ENCODE data around the gene P2RY6.
A peak's percentile ranks its signal among the peaks of the same experiment; 100 is the strongest.

The P2RY6 gene

DNA sequence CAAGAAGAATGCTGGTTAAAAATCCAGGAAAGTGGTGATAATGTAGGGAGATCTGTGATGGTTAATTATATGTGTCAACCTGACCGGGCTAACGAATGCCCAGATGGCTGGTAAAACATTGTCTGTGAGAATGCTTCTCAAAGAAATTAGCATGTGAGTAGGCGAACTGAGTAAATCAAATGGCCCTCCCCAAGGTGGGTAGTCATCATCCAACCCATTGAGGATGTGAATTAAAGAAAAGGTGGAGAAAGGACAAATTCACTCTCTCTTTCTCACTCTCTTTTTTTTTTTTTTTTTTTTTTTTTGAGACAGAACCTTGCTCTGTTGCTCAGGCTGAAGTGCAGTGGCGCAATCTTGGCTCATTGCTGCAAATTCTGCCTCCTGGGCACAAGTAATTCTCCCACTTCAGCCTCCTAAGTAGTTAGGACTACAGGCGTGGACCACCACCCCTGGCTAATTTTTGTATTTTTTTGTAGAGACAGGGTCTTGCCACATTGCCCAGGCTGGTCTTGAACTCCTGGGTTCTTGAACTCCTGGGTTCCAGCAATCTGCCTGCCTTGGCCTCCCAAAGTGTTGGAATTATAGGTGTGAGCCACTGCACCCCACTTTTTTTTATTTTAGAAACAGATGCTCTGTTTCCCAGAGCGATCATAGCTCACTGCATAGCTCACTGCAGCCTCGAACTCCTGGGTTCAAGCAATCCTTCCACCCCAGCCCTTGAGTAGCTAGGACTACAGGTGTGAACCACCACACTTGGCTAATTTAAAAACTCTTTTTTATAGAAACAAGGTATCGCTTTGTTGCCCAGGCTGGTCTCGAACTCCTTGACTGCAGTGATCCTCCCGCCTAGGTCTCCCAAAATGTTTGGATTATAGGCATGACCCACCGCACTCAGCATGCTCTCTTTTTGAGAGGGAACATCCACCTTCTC lies 22.0 kb upstream of the P2RY6 start:
- DNase-seq (ENCODE audit: low read depth): no peak
- H3K4me3 ChIP-seq (ENCODE audit: low read depth, low read length): no peak overlapping the region
- TF ChIP-seq, protein P1, sequence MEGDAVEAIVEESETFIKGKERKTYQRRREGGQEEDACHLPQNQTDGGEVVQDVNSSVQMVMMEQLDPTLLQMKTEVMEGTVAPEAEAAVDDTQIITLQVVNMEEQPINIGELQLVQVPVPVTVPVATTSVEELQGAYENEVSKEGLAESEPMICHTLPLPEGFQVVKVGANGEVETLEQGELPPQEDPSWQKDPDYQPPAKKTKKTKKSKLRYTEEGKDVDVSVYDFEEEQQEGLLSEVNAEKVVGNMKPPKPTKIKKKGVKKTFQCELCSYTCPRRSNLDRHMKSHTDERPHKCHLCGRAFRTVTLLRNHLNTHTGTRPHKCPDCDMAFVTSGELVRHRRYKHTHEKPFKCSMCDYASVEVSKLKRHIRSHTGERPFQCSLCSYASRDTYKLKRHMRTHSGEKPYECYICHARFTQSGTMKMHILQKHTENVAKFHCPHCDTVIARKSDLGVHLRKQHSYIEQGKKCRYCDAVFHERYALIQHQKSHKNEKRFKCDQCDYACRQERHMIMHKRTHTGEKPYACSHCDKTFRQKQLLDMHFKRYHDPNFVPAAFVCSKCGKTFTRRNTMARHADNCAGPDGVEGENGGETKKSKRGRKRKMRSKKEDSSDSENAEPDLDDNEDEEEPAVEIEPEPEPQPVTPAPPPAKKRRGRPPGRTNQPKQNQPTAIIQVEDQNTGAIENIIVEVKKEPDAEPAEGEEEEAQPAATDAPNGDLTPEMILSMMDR (IDR thresholded peaks at IDR 0.05; ENCODE audit: insufficient read depth, low read depth, low read length, missing control alignments): no peak

DNA sequence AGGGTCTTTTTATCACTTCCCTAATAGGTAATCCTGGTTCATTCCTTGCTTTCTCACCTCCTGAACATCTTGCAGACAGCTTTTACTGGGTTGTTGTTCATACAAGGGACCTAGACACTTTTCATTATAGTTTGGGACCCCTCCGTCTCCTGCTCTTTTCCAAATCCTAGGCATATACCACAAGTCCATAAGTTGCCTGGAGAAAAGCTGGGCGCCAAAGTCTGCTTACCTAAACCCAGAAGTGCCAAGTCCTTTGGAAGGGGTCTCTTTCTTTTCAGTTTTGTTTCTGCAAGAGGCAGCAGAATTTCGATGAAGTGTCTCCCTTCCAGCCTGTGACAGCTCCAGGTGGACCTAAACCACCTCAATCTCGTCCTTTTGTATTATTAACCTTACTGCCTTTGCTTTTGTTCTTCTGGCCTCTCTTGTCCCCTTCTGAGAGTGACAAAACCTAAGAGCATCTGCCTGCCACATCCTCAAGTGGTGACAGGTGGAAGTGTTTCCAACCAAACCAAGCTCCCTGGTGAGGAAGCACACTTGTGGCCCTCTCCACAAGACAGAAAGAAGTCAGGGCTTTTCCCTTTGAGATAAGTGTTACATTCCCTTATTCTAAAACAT lies 19.5 kb upstream of the P2RY6 start:
- DNase-seq (ENCODE audit: low read depth): peak; percentile 41
- H3K4me3 ChIP-seq (ENCODE audit: low read depth, low read length): no peak overlapping the region
- TF ChIP-seq, protein P1 (IDR thresholded peaks at IDR 0.05; ENCODE audit: insufficient read depth, low read depth, low read length, missing control alignments): peak; percentile 19

DNA sequence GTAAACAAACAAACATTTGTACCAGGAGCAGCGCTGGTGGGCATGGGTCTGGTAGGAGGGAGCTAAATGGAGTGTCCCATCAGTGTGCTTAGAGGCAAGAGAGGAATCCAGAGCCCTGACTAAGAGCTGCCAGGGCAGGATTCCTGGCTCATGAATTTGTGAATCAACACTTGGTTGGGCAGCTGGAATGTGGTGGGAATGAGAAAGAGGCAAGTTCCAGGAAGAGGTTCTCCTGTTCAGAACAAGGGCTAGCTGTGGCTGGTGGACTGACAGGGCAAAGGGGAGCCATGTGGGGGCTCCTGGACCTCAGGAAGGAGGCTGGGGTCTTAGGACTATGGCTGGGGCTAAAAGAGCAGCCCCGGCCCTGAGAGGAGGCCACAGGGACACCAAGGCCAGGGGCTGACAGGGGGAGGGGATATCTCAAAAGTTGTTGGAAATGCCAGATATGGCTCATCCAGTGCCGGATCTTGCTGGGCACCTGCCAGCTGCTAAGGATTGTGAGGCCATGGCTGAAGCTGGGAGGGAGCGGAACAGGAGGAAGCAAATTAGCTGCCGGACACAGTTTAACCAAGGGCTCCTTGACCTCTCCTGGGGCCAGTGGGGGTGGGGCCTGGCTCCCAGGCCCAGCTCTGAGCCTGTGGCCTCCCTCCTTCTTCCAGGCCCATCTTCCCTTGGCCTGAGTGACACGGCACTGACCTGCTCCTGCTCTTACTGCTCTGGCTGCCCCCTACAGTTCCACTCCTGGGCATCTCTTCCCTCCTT lies 14.6 kb upstream of the P2RY6 start:
- DNase-seq (ENCODE audit: low read depth): no peak
- TF ChIP-seq, protein P1 (IDR thresholded peaks at IDR 0.05; ENCODE audit: insufficient read depth, low read depth, low read length, missing control alignments): no peak
- no peak overlapping the region for H3K4me3 ChIP-seq (ENCODE audit: low read depth, low read length)

DNA sequence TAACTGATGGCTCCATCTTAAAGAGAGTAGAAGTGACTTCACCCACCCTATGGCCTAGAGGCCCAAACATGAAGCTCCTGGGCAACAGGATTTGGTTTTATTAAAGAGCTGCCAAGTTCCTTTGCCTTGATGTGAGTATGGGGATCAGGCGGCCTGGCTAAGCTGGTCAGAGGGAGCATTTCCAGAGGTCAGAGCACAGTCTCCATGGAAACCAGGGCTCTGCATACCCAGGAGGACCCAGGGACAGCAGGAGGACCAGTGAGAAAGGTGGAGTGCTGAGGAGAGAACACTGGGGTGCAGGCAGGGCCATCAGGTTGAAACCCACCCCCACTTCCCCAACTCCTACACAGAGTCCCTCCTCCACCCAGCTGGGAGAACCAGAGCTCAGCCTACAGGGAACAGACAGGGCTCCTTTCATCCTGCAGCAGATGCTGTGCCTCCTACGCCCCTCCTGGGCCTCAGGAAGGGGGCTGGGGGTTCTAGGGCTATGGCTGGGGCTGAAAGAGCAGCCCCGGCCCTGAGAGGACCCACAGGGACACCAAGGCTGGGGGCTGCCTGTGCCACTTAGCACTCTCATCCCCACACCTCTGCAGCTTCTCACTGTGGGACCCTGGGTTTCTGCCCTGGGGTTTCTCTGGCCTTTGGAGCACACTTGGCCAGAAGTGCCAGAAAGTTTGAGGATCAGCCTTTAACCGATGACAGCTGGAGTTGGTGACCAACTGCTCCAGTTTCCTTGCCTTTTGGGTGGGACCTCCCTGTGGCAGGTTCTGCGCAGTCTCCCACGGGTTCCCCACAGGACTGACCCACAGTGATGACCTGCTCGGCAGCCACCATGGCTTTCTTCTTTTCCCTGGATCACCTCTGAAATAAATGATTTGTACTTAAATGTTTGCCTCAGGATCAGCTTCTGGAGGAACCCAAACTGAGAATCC lies 13.8 kb upstream of the P2RY6 start:
- no peak for DNase-seq (ENCODE audit: low read depth)
- TF ChIP-seq, protein P1 (IDR thresholded peaks at IDR 0.05; ENCODE audit: insufficient read depth, low read depth, low read length, missing control alignments): no peak
- no peak overlapping the region for H3K4me3 ChIP-seq (ENCODE audit: low read depth, low read length)

DNA sequence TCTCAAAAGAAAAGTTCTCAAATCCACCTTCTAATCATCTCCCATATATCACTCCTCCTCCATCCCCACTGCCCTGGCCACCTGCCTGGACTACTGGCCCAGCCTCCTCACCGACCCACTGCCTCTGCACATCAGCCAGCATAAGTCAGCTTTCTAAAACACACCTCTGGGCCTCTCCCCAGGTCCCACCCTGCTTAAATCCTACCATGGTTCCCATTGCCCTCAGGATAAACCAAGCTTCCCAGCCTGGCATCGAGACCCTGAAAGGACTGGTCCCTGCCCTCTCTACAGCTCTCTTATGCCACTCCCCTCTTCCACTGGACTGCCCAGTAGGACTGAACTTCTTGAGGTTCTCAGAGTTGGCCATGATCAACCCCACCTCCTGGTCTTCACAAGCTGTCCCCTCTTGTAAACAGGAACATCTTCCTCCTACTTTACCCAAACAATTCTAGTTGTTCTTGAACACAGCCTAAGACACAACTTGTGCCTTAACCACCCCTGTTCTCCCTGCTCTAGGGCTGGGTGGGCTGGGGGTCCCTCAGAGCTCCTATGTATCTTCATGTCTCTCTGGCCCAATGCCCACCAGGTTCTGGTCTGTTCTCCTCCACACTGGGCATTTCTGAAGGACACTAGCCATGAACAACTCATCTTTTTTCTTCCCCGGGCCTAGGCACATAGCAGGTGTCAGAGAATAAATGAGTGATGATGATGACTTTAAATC lies 12.6 kb upstream of the P2RY6 start:
- DNase-seq (ENCODE audit: low read depth): no peak
- no peak overlapping the region for H3K4me3 ChIP-seq (ENCODE audit: low read depth, low read length)
- TF ChIP-seq, protein P1 (IDR thresholded peaks at IDR 0.05; ENCODE audit: insufficient read depth, low read depth, low read length, missing control alignments): no peak

Data from GM12865 (cell line).